ENCODE results near the gene DGKA. TPM values are rescaled to one million over a fixed set of nuclear protein-coding genes. Genes with fewer than 3 reads are reported as not detected.

DGKA gene
- total RNA-seq, 1 donor from 2014 or later: 28.6 TPM

DNA sequence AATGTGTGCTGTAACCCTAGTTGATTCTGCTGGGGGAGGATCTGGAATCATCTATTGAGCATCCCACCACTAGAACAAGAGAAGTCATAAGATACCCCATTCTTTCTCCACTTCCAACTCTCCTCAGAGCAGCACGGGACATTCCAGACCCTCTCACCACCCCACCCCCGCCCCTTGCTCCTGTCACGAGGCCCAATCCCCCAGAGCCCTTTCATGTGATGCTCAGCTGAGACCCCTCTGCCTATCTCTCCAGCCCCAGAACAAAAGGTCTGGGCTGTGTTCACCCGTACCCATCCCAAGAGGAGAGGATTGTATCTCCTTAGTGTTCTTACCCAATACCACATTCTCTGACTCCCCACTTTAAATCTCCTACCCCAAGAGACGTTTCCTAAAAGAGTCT lies 34.3 kb downstream of the DGKA start:
- TF ChIP-seq, protein P1, sequence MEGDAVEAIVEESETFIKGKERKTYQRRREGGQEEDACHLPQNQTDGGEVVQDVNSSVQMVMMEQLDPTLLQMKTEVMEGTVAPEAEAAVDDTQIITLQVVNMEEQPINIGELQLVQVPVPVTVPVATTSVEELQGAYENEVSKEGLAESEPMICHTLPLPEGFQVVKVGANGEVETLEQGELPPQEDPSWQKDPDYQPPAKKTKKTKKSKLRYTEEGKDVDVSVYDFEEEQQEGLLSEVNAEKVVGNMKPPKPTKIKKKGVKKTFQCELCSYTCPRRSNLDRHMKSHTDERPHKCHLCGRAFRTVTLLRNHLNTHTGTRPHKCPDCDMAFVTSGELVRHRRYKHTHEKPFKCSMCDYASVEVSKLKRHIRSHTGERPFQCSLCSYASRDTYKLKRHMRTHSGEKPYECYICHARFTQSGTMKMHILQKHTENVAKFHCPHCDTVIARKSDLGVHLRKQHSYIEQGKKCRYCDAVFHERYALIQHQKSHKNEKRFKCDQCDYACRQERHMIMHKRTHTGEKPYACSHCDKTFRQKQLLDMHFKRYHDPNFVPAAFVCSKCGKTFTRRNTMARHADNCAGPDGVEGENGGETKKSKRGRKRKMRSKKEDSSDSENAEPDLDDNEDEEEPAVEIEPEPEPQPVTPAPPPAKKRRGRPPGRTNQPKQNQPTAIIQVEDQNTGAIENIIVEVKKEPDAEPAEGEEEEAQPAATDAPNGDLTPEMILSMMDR (conservative IDR thresholded peaks at IDR 0.05): no peak
- H3K9me3 Mint-ChIP-seq: no peaks in the 10 kb centered on the region
- peak overlapping the region; percentile 94 for H3K27ac Mint-ChIP-seq
- H3K4me3 Mint-ChIP-seq: peak overlapping the region; percentile 96
- peaks cover 23% of the 10 kb centered on the region for H3K4me1 Mint-ChIP-seq (ENCODE audit: unreplicated experiment)
- DNase-seq (ENCODE audit: extremely low spot score, unreplicated experiment): no peak
- peaks cover 8% of the 10 kb centered on the region for H3K36me3 Mint-ChIP-seq
- H3K27me3 Mint-ChIP-seq: no peaks in the 10 kb centered on the region

DNA sequence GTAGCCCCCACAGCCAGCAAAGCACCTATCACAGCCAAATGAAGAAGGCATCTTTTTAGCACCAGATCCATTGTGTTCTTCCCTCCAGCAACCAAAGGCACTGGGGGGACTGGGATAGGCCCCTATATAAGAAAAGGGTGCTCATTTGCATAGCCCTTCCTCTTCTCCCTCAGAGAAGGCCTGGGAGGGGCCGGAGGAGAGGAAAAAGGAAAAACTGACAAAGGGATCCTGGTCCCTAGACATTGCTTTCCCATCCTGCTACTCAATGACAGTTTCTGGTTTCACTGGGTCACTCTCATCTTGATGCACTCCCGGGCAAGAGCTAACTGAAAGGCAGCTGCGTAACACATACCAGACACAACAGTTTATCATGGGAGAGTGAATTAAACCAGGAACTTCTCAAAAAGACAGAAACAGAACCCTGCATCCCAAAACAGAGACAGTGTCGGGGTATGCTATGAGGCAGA lies 35.0 kb downstream of the DGKA start, which contains the start of gene PMEL:
Gene PMEL (minus strand): TSS at position 102 of the 467 bp plus-strand sequence. CDS start 31 bp downstream, at position 71.
- no peak for DNase-seq (ENCODE audit: extremely low spot score, unreplicated experiment)
- Mint-ChIP-seq H3K27me3 (no peaks in the 10 kb centered on the region), H3K9me3 (no peaks in the 10 kb centered on the region)

DNA sequence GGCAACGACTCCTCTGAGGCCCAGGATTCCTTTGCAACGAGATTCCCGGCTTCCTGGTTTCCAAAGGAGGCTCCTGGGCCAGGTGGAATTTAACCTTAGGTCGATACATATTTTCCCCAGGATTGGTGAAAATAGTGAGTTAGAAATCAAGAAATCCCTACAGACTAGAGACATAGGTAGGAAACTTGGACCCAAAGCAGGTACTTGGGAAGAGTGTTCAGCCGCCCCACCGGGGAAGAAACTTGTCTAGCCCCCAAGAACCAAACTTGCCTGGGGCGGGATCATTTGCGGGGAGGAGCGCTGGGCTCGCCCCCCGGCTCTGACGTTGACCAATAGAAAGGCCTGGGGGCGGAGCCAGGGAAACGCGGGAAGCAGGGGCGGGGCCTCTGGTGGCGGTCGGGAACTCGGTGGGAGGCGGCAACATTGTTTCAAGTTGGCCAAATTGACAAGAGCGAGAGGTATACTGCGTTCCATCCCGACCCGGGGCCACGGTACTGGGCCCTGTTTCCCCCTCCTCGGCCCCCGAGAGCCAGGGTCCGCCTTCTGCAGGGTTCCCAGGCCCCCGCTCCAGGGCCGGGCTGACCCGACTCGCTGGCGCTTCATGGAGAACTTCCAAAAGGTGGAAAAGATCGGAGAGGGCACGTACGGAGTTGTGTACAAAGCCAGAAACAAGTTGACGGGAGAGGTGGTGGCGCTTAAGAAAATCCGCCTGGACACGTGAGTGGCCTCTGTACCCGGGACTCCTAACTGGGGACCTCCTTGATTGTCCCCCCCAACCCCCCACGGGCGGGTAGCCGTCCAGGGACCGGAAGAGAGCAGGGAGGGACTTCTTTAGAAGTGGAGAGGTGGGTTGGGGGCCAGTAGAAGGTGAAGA lies 35.7 kb downstream of the DGKA start, which contains the start of gene CDK2:
Gene CDK2 (plus strand): TSS at position 423 of the 874 bp plus-strand sequence. CDS start 179 bp downstream, at position 602.
- TF ChIP-seq, protein P1 (conservative IDR thresholded peaks at IDR 0.05): no peak
- Mint-ChIP-seq H3K27me3 (no peaks in the 10 kb centered on the region), H3K4me1 (ENCODE audit: unreplicated experiment) (peaks cover 23% of the 10 kb centered on the region), H3K36me3 (peaks cover 8% of the 10 kb centered on the region), H3K9me3 (no peaks in the 10 kb centered on the region), H3K27ac (peak within 1 kb of the TSS; percentile 94), H3K4me3 (peak within 1 kb of the TSS; percentile 96)
- DNase-seq (ENCODE audit: extremely low spot score, unreplicated experiment): peak; percentile 91

More for the DNA sequence above, 35.0 kb downstream of the DGKA start, which contains the start of gene PMEL:
- peak within 1 kb of the TSS; percentile 96 for H3K4me3 Mint-ChIP-seq
- H3K36me3 Mint-ChIP-seq: peaks cover 8% of the 10 kb centered on the region
- TF ChIP-seq, protein P1 (conservative IDR thresholded peaks at IDR 0.05): no peak
- H3K27ac Mint-ChIP-seq: peak within 1 kb of the TSS; percentile 94
- peaks cover 23% of the 10 kb centered on the region for H3K4me1 Mint-ChIP-seq (ENCODE audit: unreplicated experiment)

DNA sequence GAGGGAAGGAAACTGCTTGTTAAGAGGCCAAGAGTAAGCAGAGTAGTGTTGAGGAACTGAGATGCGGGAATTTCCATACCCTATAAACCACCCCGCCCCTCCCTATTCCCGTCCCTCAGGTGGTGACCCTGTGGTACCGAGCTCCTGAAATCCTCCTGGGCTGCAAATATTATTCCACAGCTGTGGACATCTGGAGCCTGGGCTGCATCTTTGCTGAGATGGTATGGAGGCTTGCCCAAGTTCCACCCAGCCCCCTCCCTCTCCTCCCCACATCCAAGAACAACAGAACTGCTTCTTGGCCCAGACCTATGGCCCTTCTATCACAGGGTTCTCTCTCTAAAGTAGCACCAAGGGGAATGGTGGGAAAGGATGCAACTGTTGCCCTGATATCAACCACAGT lies 38.4 kb downstream of the DGKA start:
- Mint-ChIP-seq H3K27ac (no peak overlapping the region), H3K4me3 (no peak overlapping the region), H3K27me3 (no peaks in the 10 kb centered on the region), H3K36me3 (peaks cover 8% of the 10 kb centered on the region), H3K4me1 (ENCODE audit: unreplicated experiment) (peaks cover 23% of the 10 kb centered on the region), H3K9me3 (no peaks in the 10 kb centered on the region)
- DNase-seq (ENCODE audit: extremely low spot score, unreplicated experiment): no peak
- TF ChIP-seq, protein P1 (conservative IDR thresholded peaks at IDR 0.05): no peak

DNA sequence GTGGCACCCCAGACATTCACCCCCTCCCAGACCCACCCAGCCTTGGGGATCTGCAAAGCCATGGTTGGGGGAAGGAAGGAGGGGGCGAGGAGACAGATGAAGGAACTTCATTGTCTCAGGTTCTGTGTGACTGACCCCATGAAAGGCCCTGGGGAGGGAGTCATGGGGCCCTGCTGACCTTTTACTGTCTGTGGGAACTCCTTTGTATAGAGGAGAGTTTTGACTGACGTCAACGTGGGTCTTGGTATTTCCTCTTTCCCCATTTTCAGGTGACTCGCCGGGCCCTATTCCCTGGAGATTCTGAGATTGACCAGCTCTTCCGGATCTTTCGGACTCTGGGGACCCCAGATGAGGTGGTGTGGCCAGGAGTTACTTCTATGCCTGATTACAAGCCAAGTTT lies 39.8 kb downstream of the DGKA start:
- Mint-ChIP-seq H3K4me1 (ENCODE audit: unreplicated experiment) (peaks cover 17% of the 10 kb centered on the region), H3K27ac (no peak overlapping the region), H3K9me3 (no peaks in the 10 kb centered on the region), H3K36me3 (peaks cover 10% of the 10 kb centered on the region), H3K27me3 (no peaks in the 10 kb centered on the region), H3K4me3 (no peak overlapping the region)
- DNase-seq (ENCODE audit: extremely low spot score, unreplicated experiment): no peak
- TF ChIP-seq, protein P1 (conservative IDR thresholded peaks at IDR 0.05): no peak
